ENCODE data around the gene PRLHR. TPM values are rescaled to one million over a fixed set of nuclear protein-coding genes. Genes with fewer than 3 reads are reported as not detected.

PRLHR gene
- total and polyA plus RNA-seq, 2 of the 13 experiments (the other 11 are each of a cell fraction or from before 2014, with no cell fraction given) = not detected

DNA sequence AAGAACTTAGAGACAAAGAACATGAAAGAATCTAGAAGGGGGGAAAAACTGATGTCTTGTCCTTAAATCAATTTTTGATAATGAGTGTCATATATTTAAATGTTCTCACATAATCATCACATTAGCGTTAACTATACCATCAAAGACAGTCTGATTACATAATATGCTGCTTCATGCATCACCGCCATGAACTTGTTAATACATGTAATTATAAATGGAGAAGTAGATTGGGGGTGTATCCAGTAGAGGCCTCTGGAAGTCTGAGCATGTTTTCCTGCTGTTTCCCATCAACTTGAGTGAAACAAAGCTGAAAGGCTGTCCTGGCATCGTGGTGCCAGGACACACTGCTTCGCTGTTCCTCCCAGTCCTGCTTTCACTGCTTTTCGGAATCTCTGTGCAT, 48.2 kb downstream of the PRLHR start:
- ChIA-PET CTCF (ENCODE audit: low intra/inter-chr PET ratio, low total read pairs) (no interaction called here), POLR2A (no interaction called here)
- in situ Hi-C loops (cut with HindIII; ENCODE audit: extremely low pct_ligation_motif_present, low pct_unique_long_range_greater_than_20kb) (no loop called here), intact Hi-C loops (cut with micrococcal nuclease; ENCODE audit: unreplicated experiment) (no loop called here)
- no peak overlapping the region for H3K9ac ChIP-seq (ENCODE audit: insufficient read depth, low read depth, low read length)
- H3K27ac ChIP-seq (ENCODE audit: extremely low read length, insufficient read depth, low read length) = no peak overlapping the region
- 12% methylated on average over 5 of the region's 5 CpGs for WGBS (ENCODE audit: low lambda C conversion rate)
- no peak overlapping the region for H3K4me3 ChIP-seq (replicated peaks in 1 of 3; ENCODE audit: insufficient read depth in 1 of 3, low read depth in 2 of 3, low read length in 3 of 3)
- H3K79me2 ChIP-seq (ENCODE audit: insufficient read depth, low read length) = no peaks in the 10 kb centered on the region
- H3K4me2 ChIP-seq (ENCODE audit: low read depth, low read length) = no peak overlapping the region
- no peak overlapping the region for H2AFZ ChIP-seq (ENCODE audit: low read length)
- no peak for ATAC-seq
- H4K20me1 ChIP-seq (ENCODE audit: insufficient read depth, low read length) = no peaks in the 10 kb centered on the region
- H3K9me3 ChIP-seq (ENCODE audit: low read length) = no peaks in the 10 kb centered on the region
- no peaks in the 10 kb centered on the region for H3K4me1 ChIP-seq (ENCODE audit: insufficient read depth, low read length)
- BruUV-seq (replicated peaks) = no TSS peak
- no peaks in the 10 kb centered on the region for H3K36me3 ChIP-seq (replicated peaks in 1 of 2; ENCODE audit: control insufficient read depth in 1 of 2, insufficient read depth in 2 of 2, low read length in 2 of 2)
- peaks cover 0 to 5% of the 10 kb centered on the region in 2 experiments; a peak in 1 of 5 replicates for H3K27me3 ChIP-seq (ENCODE audit: control insufficient read depth in 1 of 2, insufficient read depth in 2 of 2, low read length in 2 of 2)
- no peak for DNase-seq (ENCODE audit: low spot score)
- no peak for FAIRE-seq
- TF ChIP-seq ZNF569 (CRISPR knock-in tag; IDR thresholded peaks at IDR 0.05; ENCODE audit: borderline replicate concordance) = no peak
- TF ChIP-seq, protein P1, sequence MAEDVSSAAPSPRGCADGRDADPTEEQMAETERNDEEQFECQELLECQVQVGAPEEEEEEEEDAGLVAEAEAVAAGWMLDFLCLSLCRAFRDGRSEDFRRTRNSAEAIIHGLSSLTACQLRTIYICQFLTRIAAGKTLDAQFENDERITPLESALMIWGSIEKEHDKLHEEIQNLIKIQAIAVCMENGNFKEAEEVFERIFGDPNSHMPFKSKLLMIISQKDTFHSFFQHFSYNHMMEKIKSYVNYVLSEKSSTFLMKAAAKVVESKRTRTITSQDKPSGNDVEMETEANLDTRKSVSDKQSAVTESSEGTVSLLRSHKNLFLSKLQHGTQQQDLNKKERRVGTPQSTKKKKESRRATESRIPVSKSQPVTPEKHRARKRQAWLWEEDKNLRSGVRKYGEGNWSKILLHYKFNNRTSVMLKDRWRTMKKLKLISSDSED (CRISPR knock-in tag; IDR thresholded peaks at IDR 0.05) = no peak

DNA sequence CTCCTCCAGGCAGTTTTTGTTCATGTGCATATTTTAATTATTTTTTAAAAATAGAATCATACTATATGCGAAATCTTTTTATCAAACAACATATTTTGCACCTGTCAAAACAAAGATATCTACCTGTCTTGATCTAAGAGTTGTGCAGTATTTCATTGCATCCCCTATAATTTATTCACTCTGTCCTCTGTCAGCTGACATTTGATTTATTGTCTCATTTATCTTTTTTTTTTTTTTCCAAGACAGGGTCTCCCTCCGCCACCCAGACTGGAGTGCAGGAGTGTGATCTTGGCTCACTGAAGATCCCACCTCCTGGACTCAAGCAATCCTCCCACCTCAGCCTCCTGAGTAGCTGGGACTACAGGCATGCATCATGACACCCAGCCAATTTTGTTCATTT, 49.0 kb downstream of the PRLHR start:
- Histone ChIP-seq H3K27ac (ENCODE audit: extremely low read length, insufficient read depth, low read length) (no peak overlapping the region), H3K9ac (ENCODE audit: insufficient read depth, low read depth, low read length) (no peak overlapping the region), H3K9me3 (ENCODE audit: low read length) (no peaks in the 10 kb centered on the region), H3K27me3 (ENCODE audit: control insufficient read depth in 1 of 2, insufficient read depth in 2 of 2, low read length in 2 of 2) (peaks cover 0 to 5% of the 10 kb centered on the region in 2 experiments; a peak in 1 of 5 replicates), H4K20me1 (ENCODE audit: insufficient read depth, low read length) (no peaks in the 10 kb centered on the region), H2AFZ (ENCODE audit: low read length) (no peak overlapping the region), H3K4me1 (ENCODE audit: insufficient read depth, low read length) (no peaks in the 10 kb centered on the region), H3K4me3 (replicated peaks in 1 of 3; ENCODE audit: insufficient read depth in 1 of 3, low read depth in 2 of 3, low read length in 3 of 3) (no peak overlapping the region), H3K79me2 (ENCODE audit: insufficient read depth, low read length) (no peaks in the 10 kb centered on the region), H3K4me2 (ENCODE audit: low read depth, low read length) (no peak overlapping the region), H3K36me3 (replicated peaks in 1 of 2; ENCODE audit: control insufficient read depth in 1 of 2, insufficient read depth in 2 of 2, low read length in 2 of 2) (no peaks in the 10 kb centered on the region)
- intact Hi-C loops (cut with micrococcal nuclease; ENCODE audit: unreplicated experiment) = no loop called here
- no TSS peak for BruUV-seq (replicated peaks)
- in situ Hi-C loops (cut with HindIII; ENCODE audit: extremely low pct_ligation_motif_present, low pct_unique_long_range_greater_than_20kb) = no loop called here
- TF ChIP-seq, protein P2, sequence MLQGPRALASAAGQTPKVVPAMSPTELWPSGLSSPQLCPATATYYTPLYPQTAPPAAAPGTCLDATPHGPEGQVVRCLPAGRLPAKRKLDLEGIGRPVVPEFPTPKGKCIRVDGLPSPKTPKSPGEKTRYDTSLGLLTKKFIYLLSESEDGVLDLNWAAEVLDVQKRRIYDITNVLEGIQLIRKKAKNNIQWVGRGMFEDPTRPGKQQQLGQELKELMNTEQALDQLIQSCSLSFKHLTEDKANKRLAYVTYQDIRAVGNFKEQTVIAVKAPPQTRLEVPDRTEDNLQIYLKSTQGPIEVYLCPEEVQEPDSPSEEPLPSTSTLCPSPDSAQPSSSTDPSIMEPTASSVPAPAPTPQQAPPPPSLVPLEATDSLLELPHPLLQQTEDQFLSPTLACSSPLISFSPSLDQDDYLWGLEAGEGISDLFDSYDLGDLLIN (CRISPR knock-in tag; IDR thresholded peaks at IDR 0.05; ENCODE audit: borderline replicate concordance) = no peak
- ChIA-PET CTCF (ENCODE audit: low intra/inter-chr PET ratio, low total read pairs) (no interaction called here), POLR2A (no interaction called here)
- WGBS (ENCODE audit: low lambda C conversion rate) = 0% methylated on average over 2 of the region's 2 CpGs
- ATAC-seq (no peak), FAIRE-seq (no peak), DNase-seq (ENCODE audit: low spot score) (no peak)

Data from HepG2 (cell line).